Prostate gland (tissue), 2 donors: ENCODE results near the gene WNK2.

Experiments used
- POLR2AphosphoS5 ChIP-seq: sonication (generic); formaldehyde crosslinking; IDR thresholded peaks from one replicate; pipeline ENCODE4 v1.6.1; 2017; ENCODE audit warnings: antibody characterized with exemption
- TF ChIP-seq, protein P1 (sequence below), 4 experiments: fragments of 200-600 bp in 2 of 4; fragments of 450-650 bp in 2 of 4; sonication (generic) in 2 of 4; IDR thresholded peaks; 1 replicate in 3 of 4; 2 replicates in 1 of 4; pipeline ENCODE4 v1.5.1; 2016 to 2019; ENCODE audit warnings: antibody characterized with exemption in 4 of 4, mild to moderate bottlenecking in 2 of 4, moderate library complexity in 2 of 4

DNA sequence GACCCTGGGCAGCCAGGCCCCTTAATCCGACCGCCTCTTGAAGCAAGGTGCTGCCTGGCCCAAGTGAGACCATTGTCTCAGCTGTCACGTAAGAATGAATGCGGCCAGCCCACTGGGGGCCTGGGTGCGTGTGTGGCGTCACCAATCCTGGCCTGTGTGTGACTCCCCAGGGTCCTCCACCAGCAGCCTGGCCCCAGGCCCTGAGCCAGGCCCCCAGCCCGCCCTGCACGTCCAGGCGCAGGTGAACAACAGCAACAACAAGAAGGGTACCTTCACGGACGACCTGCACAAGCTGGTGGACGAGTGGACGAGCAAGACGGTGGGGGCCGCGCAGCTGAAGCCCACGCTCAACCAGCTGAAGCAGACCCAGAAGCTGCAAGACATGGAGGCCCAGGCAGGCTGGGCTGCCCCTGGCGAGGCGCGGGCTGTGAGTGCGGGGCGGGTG lies 124.2 kb downstream of the WNK2 start:
- TF ChIP-seq, protein P1, sequence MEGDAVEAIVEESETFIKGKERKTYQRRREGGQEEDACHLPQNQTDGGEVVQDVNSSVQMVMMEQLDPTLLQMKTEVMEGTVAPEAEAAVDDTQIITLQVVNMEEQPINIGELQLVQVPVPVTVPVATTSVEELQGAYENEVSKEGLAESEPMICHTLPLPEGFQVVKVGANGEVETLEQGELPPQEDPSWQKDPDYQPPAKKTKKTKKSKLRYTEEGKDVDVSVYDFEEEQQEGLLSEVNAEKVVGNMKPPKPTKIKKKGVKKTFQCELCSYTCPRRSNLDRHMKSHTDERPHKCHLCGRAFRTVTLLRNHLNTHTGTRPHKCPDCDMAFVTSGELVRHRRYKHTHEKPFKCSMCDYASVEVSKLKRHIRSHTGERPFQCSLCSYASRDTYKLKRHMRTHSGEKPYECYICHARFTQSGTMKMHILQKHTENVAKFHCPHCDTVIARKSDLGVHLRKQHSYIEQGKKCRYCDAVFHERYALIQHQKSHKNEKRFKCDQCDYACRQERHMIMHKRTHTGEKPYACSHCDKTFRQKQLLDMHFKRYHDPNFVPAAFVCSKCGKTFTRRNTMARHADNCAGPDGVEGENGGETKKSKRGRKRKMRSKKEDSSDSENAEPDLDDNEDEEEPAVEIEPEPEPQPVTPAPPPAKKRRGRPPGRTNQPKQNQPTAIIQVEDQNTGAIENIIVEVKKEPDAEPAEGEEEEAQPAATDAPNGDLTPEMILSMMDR (IDR thresholded peaks at IDR 0.05), result no peak
- no peak for TF ChIP-seq POLR2AphosphoS5
